ENCODE data around the gene QSER1. TPM values are rescaled to one million over a fixed set of nuclear protein-coding genes. Genes with fewer than 3 reads are reported as not detected.
A peak's percentile ranks its signal among the peaks of the same experiment; 100 is the strongest.

QSER1 gene
- polyA plus RNA-seq, 1 donor (not counting 4 experiments of a cell fraction or from before 2014, with no cell fraction given): 14.7 TPM

GRCh38 chr11:32888805-32889204, 3.8 kb upstream of the QSER1 start:
- Histone ChIP-seq H3K4me2 (ENCODE audit: control insufficient read depth, extremely low read depth, insufficient read depth, low read depth, low read length) (no peak overlapping the region), H2AFZ (ENCODE audit: control insufficient read depth, low read length) (no peak overlapping the region), H3K79me2 (ENCODE audit: control insufficient read depth, insufficient read depth, low read length) (peaks cover 7% of the 10 kb centered on the region), H3K36me3 (ENCODE audit: control insufficient read depth in 2 of 2, extremely low read depth in 1 of 2, insufficient read depth in 2 of 2, low read length in 2 of 2) (no peaks in the 10 kb centered on the region), H3K4me1 (ENCODE audit: control insufficient read depth, extremely low read depth, insufficient read depth, low read length) (peaks cover 4% of the 10 kb centered on the region), H3K9me1 (ENCODE audit: control insufficient read depth, extremely low read depth, insufficient read depth, low read length) (no peaks in the 10 kb centered on the region), H3K9ac (ENCODE audit: control insufficient read depth, extremely low read depth, insufficient read depth, low read length) (no peak overlapping the region), H3K4me3 (ENCODE audit: control insufficient read depth in 2 of 3, extremely low read depth in 1 of 3, insufficient read depth in 2 of 3, low read depth in 1 of 3, low read length in 3 of 3) (no peak overlapping the region), H4K20me1 (ENCODE audit: control insufficient read depth, extremely low read depth, insufficient read depth, low read length) (no peaks in the 10 kb centered on the region), H3K27ac (ENCODE audit: control insufficient read depth, insufficient read depth, low read length) (no peak overlapping the region), H3K27me3 (ENCODE audit: control insufficient read depth, extremely low read depth, insufficient read depth, low read length) (no peaks in the 10 kb centered on the region), H3K9me3 (ENCODE audit: control insufficient read depth, low read depth, low read length) (no peaks in the 10 kb centered on the region)
- FAIRE-seq (no peak), DNase-seq (ENCODE audit: low read depth, low spot score) (no peak)
- TF ChIP-seq EZH2 (IDR thresholded peaks at IDR 0.05; ENCODE audit: low read length) (no peak), CTCF (optimal IDR thresholded peaks at IDR 0.05 in 1 of 3, IDR thresholded peaks at IDR 0.05 in 1 of 3, conservative IDR thresholded peaks at IDR 0.05 in 1 of 3; ENCODE audit: extremely low read depth in 1 of 3, insufficient read depth in 2 of 3, low read length in 3 of 3) (no peak)
- dilution Hi-C loops (cut with MboI; ENCODE audit: extremely low pct_ligation_motif_present, low sequenced_read_pairs): no loop called here

GRCh38 chr11:32890843-32891656, 1.6 kb upstream of the QSER1 start:
- FAIRE-seq: no peak
- Histone ChIP-seq H3K4me1 (ENCODE audit: control insufficient read depth, extremely low read depth, insufficient read depth, low read length) (peaks cover 13% of the 10 kb centered on the region), H3K4me3 (ENCODE audit: control insufficient read depth in 2 of 3, extremely low read depth in 1 of 3, insufficient read depth in 2 of 3, low read depth in 1 of 3, low read length in 3 of 3) (no peak overlapping the region), H3K9me1 (ENCODE audit: control insufficient read depth, extremely low read depth, insufficient read depth, low read length) (peaks cover 2% of the 10 kb centered on the region), H4K20me1 (ENCODE audit: control insufficient read depth, extremely low read depth, insufficient read depth, low read length) (no peaks in the 10 kb centered on the region), H3K27ac (ENCODE audit: control insufficient read depth, insufficient read depth, low read length) (no peak overlapping the region), H3K9ac (ENCODE audit: control insufficient read depth, extremely low read depth, insufficient read depth, low read length) (no peak overlapping the region), H3K4me2 (ENCODE audit: control insufficient read depth, extremely low read depth, insufficient read depth, low read depth, low read length) (peak overlapping the region; percentile 79), H3K36me3 (ENCODE audit: control insufficient read depth in 2 of 2, extremely low read depth in 1 of 2, insufficient read depth in 2 of 2, low read length in 2 of 2) (peaks cover 0 to 2% of the 10 kb centered on the region in 2 experiments), H3K9me3 (ENCODE audit: control insufficient read depth, low read depth, low read length) (no peaks in the 10 kb centered on the region), H2AFZ (ENCODE audit: control insufficient read depth, low read length) (no peak overlapping the region), H3K27me3 (ENCODE audit: control insufficient read depth, extremely low read depth, insufficient read depth, low read length) (no peaks in the 10 kb centered on the region), H3K79me2 (ENCODE audit: control insufficient read depth, insufficient read depth, low read length) (peaks cover 25% of the 10 kb centered on the region)
- no peak for DNase-seq (ENCODE audit: low read depth, low spot score)
- TF ChIP-seq EZH2 (IDR thresholded peaks at IDR 0.05; ENCODE audit: low read length): no peak
- no peak for TF ChIP-seq CTCF (optimal IDR thresholded peaks at IDR 0.05 in 1 of 3, IDR thresholded peaks at IDR 0.05 in 1 of 3, conservative IDR thresholded peaks at IDR 0.05 in 1 of 3; ENCODE audit: extremely low read depth in 1 of 3, insufficient read depth in 2 of 3, low read length in 3 of 3)
- dilution Hi-C loops (cut with MboI; ENCODE audit: extremely low pct_ligation_motif_present, low sequenced_read_pairs): no loop called here

All from keratinocyte (primary cell).